Sigmoid colon (tissue), 7 donors: ENCODE results near the gene CHPT1. TPM values are rescaled to one million over a fixed set of nuclear protein-coding genes. Genes with fewer than 3 reads are reported as not detected.

Experiments
- DNase-seq: peaks from one replicate; pipeline ENCODE4 v3.0.0-alpha.2; 2019
- H3K27ac ChIP-seq, 4 donors: fragments of 200-600 bp; sonication (generic); one replicate each; pipeline ENCODE4 v1.5.1; 2016 to 2019; ENCODE audit warnings: mild to moderate bottlenecking in 1 of 4
- H3K27me3 ChIP-seq, 3 donors: fragments of 200-600 bp; sonication (generic); one replicate each; pipeline ENCODE4 v1.5.1; 2019; ENCODE audit warnings: mild to moderate bottlenecking in 1 of 3
- H3K36me3 ChIP-seq, 4 donors: fragments of 200-600 bp; sonication (generic); one replicate each; pipeline ENCODE4 v1.5.1; 2016 to 2019
- H3K4me1 ChIP-seq, 4 donors: fragments of 200-600 bp; sonication (generic); one replicate each; pipeline ENCODE4 v1.5.1; 2017 to 2019
- H3K4me3 ChIP-seq, 4 donors: fragments of 200-600 bp; sonication (generic); one replicate each; pipeline ENCODE4 v1.5.1; 2017 to 2019; ENCODE audit warnings: mild to moderate bottlenecking in 2 of 4, moderate library complexity in 1 of 4
- H3K9me3 ChIP-seq, 4 donors: fragments of 200-600 bp in 3 of 4; sonication (generic) in 3 of 4; one replicate each; pipeline versions ENCODE4 v1.5.1 to v1.6.1; 2013 to 2019
- CTCF ChIP-seq, 4 experiments: fragments of 450-650 bp in 3 of 4; fragments of 200-600 bp in 1 of 4; IDR thresholded peaks; one replicate each; pipeline ENCODE4 v1.5.1; 2016 to 2019; ENCODE audit warnings: antibody characterized with exemption in 4 of 4, mild to moderate bottlenecking in 3 of 4, moderate library complexity in 2 of 4
- EP300 ChIP-seq, 4 donors: sonication (generic); formaldehyde crosslinking; IDR thresholded peaks; one replicate each; pipeline ENCODE4 v1.6.1; 2017; ENCODE audit warnings: antibody characterized with exemption in 4 of 4
- POLR2A ChIP-seq, 2 donors: fragments of 450-650 bp; IDR thresholded peaks; one replicate each; pipeline ENCODE4 v1.6.1; 2016; ENCODE audit warnings: antibody characterized with exemption in 2 of 2, mild to moderate bottlenecking in 2 of 2, moderate library complexity in 2 of 2
- POLR2AphosphoS5 ChIP-seq, 4 donors: sonication (generic); formaldehyde crosslinking; IDR thresholded peaks; one replicate each; pipeline ENCODE4 v1.6.1; 2017; ENCODE audit warnings: antibody characterized with exemption in 4 of 4
- WGBS, 2 donors: extraction: QIAGEN DNeasy Blood & Tissue Kit; methylation state at CpG; one replicate each; pipeline ENCODE4 v1.1.7; 2013; 5-methylcytosine and 5-hydroxymethylcytosine counted together
- intact Hi-C: fragments of 100-400 bp; cut with DNase I; formaldehyde crosslinking; loops from one replicate; pipeline ENCODE4 v1.15.1; 2023
- polyA plus RNA-seq, 3 donors: library from polyadenylated mRNA; stranded (reverse); fragments of 200-250 nt; gene quantifications; one replicate each; pipeline ENCODE4 v1.2.3, GENCODE V29; 2013
- total RNA-seq, 4 donors: library from RNA; depleted of rRNA; stranded (reverse); fragments of >200 nt; gene quantifications; one replicate each; pipeline ENCODE4 v1.1.0, GENCODE V29; 2016
- donor health status: healthy with polysubstance abuse.
- donor health status: Bipolar disorder and iron deficiency.
- donor health status: healthy.

CHPT1 gene
- total and polyA plus RNA-seq, 7 donors: 49.9 to 118 (median 58.1) TPM

GRCh38 chr12:101685092-101685491, 12.3 kb upstream of the CHPT1 start:
- TF ChIP-seq POLR2AphosphoS5 (IDR thresholded peaks at IDR 0.05) (no peak), EP300 (IDR thresholded peaks at IDR 0.05) (no peak), POLR2A (IDR thresholded peaks at IDR 0.05) (no peak), CTCF (IDR thresholded peaks at IDR 0.05) (no peak)
- no peak overlapping the region for H3K27ac ChIP-seq
- peaks cover 0 to 3% (median 0%) of the 10 kb centered on the region in 4 donors for H3K4me1 ChIP-seq
- intact Hi-C loops: no loop called here
- no peak for DNase-seq
- WGBS, 2 donors: 90 to 93% methylated on average over 1 of the region's 1 CpG
- no peaks in the 10 kb centered on the region for H3K36me3 ChIP-seq
- no peaks in the 10 kb centered on the region for H3K27me3 ChIP-seq
- no peaks in the 10 kb centered on the region for H3K9me3 ChIP-seq
- no peak overlapping the region for H3K4me3 ChIP-seq

- TF ChIP-seq EP300 (IDR thresholded peaks at IDR 0.05): no peak
- TF ChIP-seq POLR2AphosphoS5 (IDR thresholded peaks at IDR 0.05): no peak
- no peak for TF ChIP-seq CTCF (IDR thresholded peaks at IDR 0.05)
- TF ChIP-seq POLR2A (IDR thresholded peaks at IDR 0.05): no peak
- intact Hi-C loops: no loop called here
- 91 to 98% methylated on average over 1 of the region's 1 CpG for WGBS, 2 donors
- Histone ChIP-seq H3K4me1 (no peaks in the 10 kb centered on the region), H3K27me3 (no peaks in the 10 kb centered on the region), H3K27ac (no peak overlapping the region), H3K4me3 (no peak overlapping the region), H3K9me3 (no peaks in the 10 kb centered on the region), H3K36me3 (no peaks in the 10 kb centered on the region)
- DNase-seq: no peak
Observed at GRCh38 chr12:101686176-101686575, 11.3 kb upstream of the CHPT1 start.

- H3K27ac ChIP-seq: no peak overlapping the region
- DNase-seq: no peak
- H3K4me3 ChIP-seq: no peak overlapping the region
- no peaks in the 10 kb centered on the region for H3K9me3 ChIP-seq
- intact Hi-C loops: no loop called here
- TF ChIP-seq POLR2A (IDR thresholded peaks at IDR 0.05) (no peak), EP300 (IDR thresholded peaks at IDR 0.05) (no peak), CTCF (IDR thresholded peaks at IDR 0.05) (no peak), POLR2AphosphoS5 (IDR thresholded peaks at IDR 0.05) (no peak)
- H3K36me3 ChIP-seq: no peaks in the 10 kb centered on the region
- 13 to 55% methylated on average over 3 of the region's 3 CpGs for WGBS, 2 donors
- H3K4me1 ChIP-seq: peaks cover 0 to 6% (median 3%) of the 10 kb centered on the region in 4 donors
- H3K27me3 ChIP-seq: no peaks in the 10 kb centered on the region
Observed at GRCh38 chr12:101690544-101691098, 6.8 kb upstream of the CHPT1 start.

- DNase-seq: no peak
- no peaks in the 10 kb centered on the region for H3K27me3 ChIP-seq
- H3K4me1 ChIP-seq: peaks cover 0 to 13% (median 13%) of the 10 kb centered on the region in 4 donors
- intact Hi-C loops: no loop called here
- H3K9me3 ChIP-seq: no peaks in the 10 kb centered on the region
- no peak overlapping the region for H3K27ac ChIP-seq
- H3K36me3 ChIP-seq: no peaks in the 10 kb centered on the region
- no peak overlapping the region for H3K4me3 ChIP-seq
- TF ChIP-seq CTCF (IDR thresholded peaks at IDR 0.05): no peak
- TF ChIP-seq EP300 (IDR thresholded peaks at IDR 0.05): no peak
- TF ChIP-seq POLR2A (IDR thresholded peaks at IDR 0.05): no peak
- TF ChIP-seq POLR2AphosphoS5 (IDR thresholded peaks at IDR 0.05): no peak
- WGBS, 2 donors: 91 to 97% methylated on average over 1 of the region's 1 CpG
Observed at GRCh38 chr12:101691503-101692096, 5.8 kb upstream of the CHPT1 start.
